ENCODE results near the gene TRIM14. TPM values are rescaled to one million over a fixed set of nuclear protein-coding genes. Genes with fewer than 3 reads are reported as not detected.
A peak's percentile ranks its signal among the peaks of the same experiment; 100 is the strongest.

Gene TRIM14
- total and polyA plus RNA-seq, 10 of the 15 experiments (the other 5 are each of a cell fraction or from before 2014, with no cell fraction given) = 8.6 to 53.3 (median 35.7) TPM

DNA sequence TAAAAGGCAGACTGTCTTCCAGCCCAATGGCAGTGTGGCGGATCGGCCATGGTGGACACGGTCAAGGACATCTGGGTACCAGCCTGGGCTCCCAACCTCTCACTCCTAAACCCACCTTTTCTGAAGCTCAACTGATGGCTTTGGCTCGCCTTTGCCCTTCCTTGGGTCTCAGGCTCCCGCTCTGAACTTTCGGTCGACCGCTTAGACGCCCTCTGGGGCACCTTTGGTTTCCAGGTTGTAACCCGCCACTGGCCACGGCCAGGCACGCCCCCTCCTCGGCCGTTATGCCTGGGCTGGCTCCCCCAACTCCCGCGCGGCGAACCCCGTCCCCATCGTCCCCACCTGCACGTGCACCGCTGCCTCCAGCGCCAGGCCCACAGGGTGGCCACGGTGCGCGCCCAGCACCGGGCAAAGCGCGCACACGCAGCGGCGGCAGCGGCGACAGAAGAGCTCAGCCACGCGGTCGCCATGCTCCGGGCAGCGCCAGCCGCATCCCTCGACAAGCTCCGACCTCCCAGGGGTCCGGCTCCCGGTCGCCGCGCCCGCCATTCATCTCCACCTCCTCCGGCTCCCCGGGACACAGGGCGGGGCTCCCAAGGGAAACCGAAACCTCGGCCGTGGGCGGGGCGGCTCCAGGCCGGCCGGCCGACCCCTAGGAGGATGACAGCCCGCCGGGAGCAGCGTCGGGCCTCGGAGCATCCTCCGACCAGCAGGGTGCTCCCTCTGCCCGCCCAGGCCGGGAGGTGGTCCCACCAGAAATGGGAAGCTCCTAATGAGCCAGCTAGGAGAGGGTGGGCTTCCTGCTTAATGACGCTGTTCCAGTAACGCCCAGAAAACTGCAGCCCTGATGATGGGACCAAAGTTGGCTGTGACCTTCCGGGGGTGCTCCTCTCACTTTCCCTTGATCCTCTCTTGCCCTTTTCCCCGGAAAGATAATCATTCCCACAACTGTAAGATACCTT lies at the start of gene TRIM14 (continued):
- TF ChIP-seq, protein P1, sequence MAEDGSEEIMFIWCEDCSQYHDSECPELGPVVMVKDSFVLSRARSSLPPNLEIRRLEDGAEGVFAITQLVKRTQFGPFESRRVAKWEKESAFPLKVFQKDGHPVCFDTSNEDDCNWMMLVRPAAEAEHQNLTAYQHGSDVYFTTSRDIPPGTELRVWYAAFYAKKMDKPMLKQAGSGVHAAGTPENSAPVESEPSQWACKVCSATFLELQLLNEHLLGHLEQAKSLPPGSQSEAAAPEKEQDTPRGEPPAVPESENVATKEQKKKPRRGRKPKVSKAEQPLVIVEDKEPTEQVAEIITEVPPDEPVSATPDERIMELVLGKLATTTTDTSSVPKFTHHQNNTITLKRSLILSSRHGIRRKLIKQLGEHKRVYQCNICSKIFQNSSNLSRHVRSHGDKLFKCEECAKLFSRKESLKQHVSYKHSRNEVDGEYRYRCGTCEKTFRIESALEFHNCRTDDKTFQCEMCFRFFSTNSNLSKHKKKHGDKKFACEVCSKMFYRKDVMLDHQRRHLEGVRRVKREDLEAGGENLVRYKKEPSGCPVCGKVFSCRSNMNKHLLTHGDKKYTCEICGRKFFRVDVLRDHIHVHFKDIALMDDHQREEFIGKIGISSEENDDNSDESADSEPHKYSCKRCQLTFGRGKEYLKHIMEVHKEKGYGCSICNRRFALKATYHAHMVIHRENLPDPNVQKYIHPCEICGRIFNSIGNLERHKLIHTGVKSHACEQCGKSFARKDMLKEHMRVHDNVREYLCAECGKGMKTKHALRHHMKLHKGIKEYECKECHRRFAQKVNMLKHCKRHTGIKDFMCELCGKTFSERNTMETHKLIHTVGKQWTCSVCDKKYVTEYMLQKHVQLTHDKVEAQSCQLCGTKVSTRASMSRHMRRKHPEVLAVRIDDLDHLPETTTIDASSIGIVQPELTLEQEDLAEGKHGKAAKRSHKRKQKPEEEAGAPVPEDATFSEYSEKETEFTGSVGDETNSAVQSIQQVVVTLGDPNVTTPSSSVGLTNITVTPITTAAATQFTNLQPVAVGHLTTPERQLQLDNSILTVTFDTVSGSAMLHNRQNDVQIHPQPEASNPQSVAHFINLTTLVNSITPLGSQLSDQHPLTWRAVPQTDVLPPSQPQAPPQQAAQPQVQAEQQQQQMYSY (CRISPR knock-in tag; IDR thresholded peaks at IDR 0.05) = no peak
- TF ChIP-seq RELA (IDR thresholded peaks at IDR 0.05; ENCODE audit: borderline replicate concordance, partially characterized antibody) (no peak), ZNF24 (IDR thresholded peaks at IDR 0.05) (no peak), SP1 (IDR thresholded peaks at IDR 0.05; ENCODE audit: low read depth, low read length) (no peak), NFXL1 (IDR thresholded peaks at IDR 0.05; ENCODE audit: borderline replicate concordance) (peak; percentile 88; the same call in 1 of the 2 replicates), ASH2L (IDR thresholded peaks at IDR 0.05; ENCODE audit: borderline replicate concordance, low read depth) (peak; percentile 99), NFYB (IDR thresholded peaks at IDR 0.05; ENCODE audit: insufficient read depth, low read depth, low read length) (no peak)
